ENCODE measurements around the gene CCL23.
"Not testable (repeated sequence)": the region's sequence is repeated elsewhere in the genome, so short reads cannot be mapped to it uniquely, and the experiment has no call there.

DNA sequence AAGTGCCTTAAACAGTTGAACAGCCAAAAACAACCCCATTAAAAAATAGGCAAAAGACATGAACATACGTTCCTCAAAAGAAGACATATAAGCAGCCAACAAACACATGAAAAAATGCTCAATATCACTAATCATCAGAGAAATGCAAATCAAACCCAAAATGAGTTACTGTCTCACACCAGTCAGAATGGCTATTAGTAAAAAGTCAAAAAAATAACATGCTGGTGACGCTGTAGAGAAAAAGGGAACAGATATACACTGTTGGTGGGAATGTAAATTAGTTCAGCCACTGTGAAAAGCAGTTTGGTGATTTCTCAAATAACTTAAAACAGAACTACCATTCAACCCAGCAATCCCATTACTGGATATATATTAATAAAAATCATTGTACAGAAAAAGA lies 22.4 kb downstream of the CCL23 start:
- TF ChIP-seq CTCF, POLR2A (IDR thresholded peaks at IDR 0.05): not testable (repeated sequence)
